HepG2 (cell line): Measurements from ENCODE around the gene DGAT2. TPM values are rescaled to one million over a fixed set of nuclear protein-coding genes. Genes with fewer than 3 reads are reported as not detected.

ENCODE experiments used
- ATF4 ChIP-seq, 2 experiments: fragments of 450-650 bp in 1 of 2; sonication (generic) in 1 of 2; formaldehyde crosslinking; IDR thresholded peaks; 2 replicates each; pipeline versions ENCODE4 v1.5.0 to v1.8.0; 2020 to 2022; ENCODE audit warnings: mild to moderate bottlenecking in 1 of 2, missing genetic modification reagents in 1 of 2
- BRD4 ChIP-seq: sonication (generic); formaldehyde crosslinking; IDR thresholded peaks from 2 replicates; pipeline ENCODE4 v1.4.0; 2020; ENCODE audit warnings: missing genetic modification reagents
- FLYWCH1 ChIP-seq: sonication (generic); formaldehyde crosslinking; IDR thresholded peaks from 2 replicates; pipeline ENCODE4 v1.8.1; 2023; ENCODE audit warnings: mild to moderate bottlenecking, missing genetic modification reagents
- GTF2F1 ChIP-seq: fragments of 150-350 bp; IDR thresholded peaks from 2 replicates; pipeline ENCODE4 v1.6.1; 2014; ENCODE audit warnings: low read length
- HMGXB3 ChIP-seq: sonication (generic); formaldehyde crosslinking; IDR thresholded peaks from 2 replicates; pipeline ENCODE4 v1.4.0; 2020; ENCODE audit warnings: missing genetic modification reagents, borderline replicate concordance
- KMT2A ChIP-seq: sonication (generic); formaldehyde crosslinking; IDR thresholded peaks from 2 replicates; pipeline ENCODE4 v1.4.0; 2020; ENCODE audit warnings: missing genetic modification reagents
- NBN ChIP-seq: fragments of 450-650 bp; conservative IDR thresholded peaks from 2 replicates; pipeline ENCODE4 v1.6.1; 2017
- PBX3 ChIP-seq: sonication (generic); formaldehyde crosslinking; IDR thresholded peaks from 2 replicates; pipeline ENCODE4 v1.8.1; 2023; ENCODE audit warnings: missing genetic modification reagents, inconsistent platforms, borderline replicate concordance
- RFXANK ChIP-seq: IDR thresholded peaks from 2 replicates; pipeline ENCODE4 v1.6.1; 2016
- ZFP1 ChIP-seq: IDR thresholded peaks from 2 replicates; pipeline ENCODE4 v1.6.1; 2016
- ZFP37 ChIP-seq: sonication (generic); formaldehyde crosslinking; IDR thresholded peaks from 2 replicates; pipeline ENCODE4 v1.4.0; 2020; ENCODE audit warnings: missing genetic modification reagents, borderline replicate concordance
- ZNF18 ChIP-seq: sonication (generic); formaldehyde crosslinking; IDR thresholded peaks from 2 replicates; pipeline ENCODE4 v1.8.0; 2022; ENCODE audit warnings: mild to moderate bottlenecking, missing genetic modification reagents; ENCODE audit not compliant: insufficient replicate concordance
- ZNF207 ChIP-seq: fragments of 450-650 bp; IDR thresholded peaks from 2 replicates; pipeline ENCODE4 v1.6.1; 2016; ENCODE audit warnings: antibody characterized with exemption, borderline replicate concordance
- ZNF264 ChIP-seq: sonication (generic); formaldehyde crosslinking; IDR thresholded peaks from 2 replicates; pipeline ENCODE4 v1.4.0; 2020; ENCODE audit warnings: missing genetic modification reagents
- ZNF296 ChIP-seq: sonication (generic); formaldehyde crosslinking; conservative IDR thresholded peaks from 2 replicates; pipeline ENCODE4 v1.5.0; 2020; ENCODE audit warnings: mild to moderate bottlenecking, missing genetic modification reagents
- ZNF343 ChIP-seq: sonication (generic); formaldehyde crosslinking; IDR thresholded peaks from 2 replicates; pipeline ENCODE4 v1.4.0; 2020; ENCODE audit warnings: mild to moderate bottlenecking, missing genetic modification reagents
- ZNF496 ChIP-seq: sonication (generic); formaldehyde crosslinking; IDR thresholded peaks from 2 replicates; pipeline ENCODE4 v1.8.1; 2023; ENCODE audit warnings: mild to moderate bottlenecking, moderate library complexity, missing genetic modification reagents; ENCODE audit not compliant: insufficient replicate concordance
- ZNF589 ChIP-seq: sonication (generic); formaldehyde crosslinking; conservative IDR thresholded peaks from 2 replicates; pipeline ENCODE4 v1.8.0; 2022; ENCODE audit warnings: mild to moderate bottlenecking, moderate library complexity, missing genetic modification reagents
- ZNF644 ChIP-seq: IDR thresholded peaks from 2 replicates; pipeline ENCODE4 v1.6.1; 2016; ENCODE audit warnings: low read depth
- polyA plus RNA-seq, 8 experiments: library from polyadenylated mRNA; depleted of rRNA in 3 of 8; stranded (reverse) in 7 of 8; unstranded in 1 of 8; fragments of >200 nt; fragmentation: Illumina TruSeq in 4 of 8; extraction: Trizol in 4 of 8; gene quantifications; 2 replicates each; pipeline versions ENCODE4 v1.2.1 to v1.2.3, GENCODE V29; 2011 to 2016; ENCODE audit warnings: low read depth in 4 of 8, missing spikeins in 1 of 8, mixed read lengths in 1 of 8; ENCODE audit not compliant: insufficient read depth in 1 of 8
- total RNA-seq, 5 experiments: library from RNA; depleted of rRNA; stranded (reverse); fragments of >200 nt; fragmentation: Illumina TruSeq; extraction: Trizol; gene quantifications; 2 replicates each; pipeline ENCODE4 v1.2.3, GENCODE V29; 2016; ENCODE audit warnings: low read depth in 1 of 5
- TF ChIP-seq, protein P1 (sequence below): sonication (generic); formaldehyde crosslinking; IDR thresholded peaks from 2 replicates; pipeline ENCODE4 v1.4.0; 2020; ENCODE audit warnings: low read depth, missing genetic modification reagents

The DGAT2 gene
- total and polyA plus RNA-seq, 2 of the 13 experiments (the other 11 are each of a cell fraction or from before 2014, with no cell fraction given): 39.0 to 65.6 TPM

DNA sequence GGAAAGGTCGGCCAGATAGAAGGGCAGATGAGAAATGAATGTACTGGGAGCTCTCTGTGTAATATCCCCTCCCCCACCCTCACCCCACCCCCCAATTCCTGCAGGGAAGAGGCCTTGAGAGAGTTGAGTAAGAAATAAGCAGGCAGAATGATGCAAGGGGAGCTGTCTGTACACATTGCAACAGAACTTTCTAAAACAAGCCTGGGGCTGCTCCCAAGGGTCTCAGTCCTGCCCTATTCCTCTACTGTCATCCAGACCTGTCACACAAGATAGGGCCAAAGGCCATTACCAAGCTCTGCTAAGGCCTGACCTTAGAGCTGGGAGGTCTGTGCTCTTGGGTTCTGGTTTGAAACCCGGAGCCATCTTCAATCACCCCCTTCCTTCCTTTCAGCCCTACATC, 5.7 kb upstream of the DGAT2 start (continued):
- TF ChIP-seq ATF4 (CRISPR knock-in tag; IDR thresholded peaks at IDR 0.05) (peak in 1 of 2 experiments; percentile 98; a peak in 2 of 4 replicates), PBX3 (no peak), BRD4 (CRISPR knock-in tag) (no peak), ZFP37 (CRISPR knock-in tag) (no peak), ZNF644 (CRISPR knock-in tag) (peak; percentile 57; the same call in 1 of the 2 replicates), KMT2A (CRISPR knock-in tag) (0 out of 2 replicates have a peak, but pooled peaks have one; percentile 48), ZNF207 (no peak), ZNF264 (CRISPR knock-in tag) (peak; percentile 69; the same call in 1 of the 2 replicates), ZNF343 (CRISPR knock-in tag) (no peak), RFXANK (CRISPR knock-in tag) (no peak), FLYWCH1 (CRISPR knock-in tag) (no peak), ZNF296 (CRISPR knock-in tag) (no peak), ZNF589 (CRISPR knock-in tag) (no peak), ZFP1 (CRISPR knock-in tag) (0 out of 2 replicates have a peak, but pooled peaks have one; percentile 40), HMGXB3 (CRISPR knock-in tag) (peak; percentile 63; the same call in 1 of the 2 replicates), ZNF496 (CRISPR knock-in tag) (no peak), NBN (no peak), GTF2F1 (no peak), ZNF18 (no peak)
- TF ChIP-seq, protein P1, sequence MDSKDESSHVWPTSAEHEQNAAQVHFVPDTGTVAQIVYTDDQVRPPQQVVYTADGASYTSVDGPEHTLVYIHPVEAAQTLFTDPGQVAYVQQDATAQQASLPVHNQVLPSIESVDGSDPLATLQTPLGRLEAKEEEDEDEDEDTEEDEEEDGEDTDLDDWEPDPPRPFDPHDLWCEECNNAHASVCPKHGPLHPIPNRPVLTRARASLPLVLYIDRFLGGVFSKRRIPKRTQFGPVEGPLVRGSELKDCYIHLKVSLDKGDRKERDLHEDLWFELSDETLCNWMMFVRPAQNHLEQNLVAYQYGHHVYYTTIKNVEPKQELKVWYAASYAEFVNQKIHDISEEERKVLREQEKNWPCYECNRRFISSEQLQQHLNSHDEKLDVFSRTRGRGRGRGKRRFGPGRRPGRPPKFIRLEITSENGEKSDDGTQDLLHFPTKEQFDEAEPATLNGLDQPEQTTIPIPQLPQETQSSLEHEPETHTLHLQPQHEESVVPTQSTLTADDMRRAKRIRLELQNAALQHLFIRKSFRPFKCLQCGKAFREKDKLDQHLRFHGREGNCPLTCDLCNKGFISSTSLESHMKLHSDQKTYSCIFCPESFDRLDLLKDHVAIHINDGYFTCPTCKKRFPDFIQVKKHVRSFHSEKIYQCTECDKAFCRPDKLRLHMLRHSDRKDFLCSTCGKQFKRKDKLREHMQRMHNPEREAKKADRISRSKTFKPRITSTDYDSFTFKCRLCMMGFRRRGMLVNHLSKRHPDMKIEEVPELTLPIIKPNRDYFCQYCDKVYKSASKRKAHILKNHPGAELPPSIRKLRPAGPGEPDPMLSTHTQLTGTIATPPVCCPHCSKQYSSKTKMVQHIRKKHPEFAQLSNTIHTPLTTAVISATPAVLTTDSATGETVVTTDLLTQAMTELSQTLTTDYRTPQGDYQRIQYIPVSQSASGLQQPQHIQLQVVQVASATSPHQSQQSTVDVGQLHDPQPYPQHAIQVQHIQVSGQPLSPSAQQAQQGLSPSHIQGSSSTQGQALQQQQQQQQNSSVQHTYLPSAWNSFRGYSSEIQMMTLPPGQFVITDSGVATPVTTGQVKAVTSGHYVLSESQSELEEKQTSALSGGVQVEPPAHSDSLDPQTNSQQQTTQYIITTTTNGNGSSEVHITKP (CRISPR knock-in tag): peak; percentile 89
